ENCODE data around the gene TOP2A.
"Not testable (repeated sequence)": the region's sequence is repeated elsewhere in the genome, so short reads cannot be mapped to it uniquely, and the experiment has no call there.

DNA sequence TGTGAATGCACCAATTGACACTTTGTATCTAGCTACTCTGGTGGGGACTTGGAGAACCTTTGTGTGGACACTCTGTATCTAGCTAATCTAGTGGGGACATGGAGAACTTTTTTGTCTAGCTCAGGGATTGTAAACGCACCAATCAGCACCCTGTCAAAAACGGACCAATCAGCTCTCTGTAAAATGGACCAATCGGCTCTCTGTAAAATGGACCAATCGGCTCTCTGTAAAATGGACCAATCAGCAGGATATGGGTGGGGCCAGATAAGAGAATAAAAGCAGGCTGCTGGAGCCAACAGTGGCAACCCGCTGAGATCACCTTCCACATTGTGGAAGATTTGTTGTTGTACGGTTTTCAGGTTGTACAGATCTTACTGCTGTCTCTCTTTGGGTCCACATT lies 41.2 kb downstream of the TOP2A start:
- not testable (repeated sequence) for TF ChIP-seq CTCF (IDR thresholded peaks at IDR 0.05 in 8 of 11, conservative IDR thresholded peaks at IDR 0.05 in 3 of 11); POLR2A (IDR thresholded peaks at IDR 0.05)
